GM12875 (cell line): ENCODE data around the gene TUBG1.

Experiments used
- H3K4me3 ChIP-seq: one replicate; pipeline ENCODE4 v1.5.1; 2011; ENCODE audit warnings: low read depth, low read length, control low read depth
- CTCF ChIP-seq: IDR thresholded peaks from 2 replicates; pipeline ENCODE4 v1.5.1; 2011; ENCODE audit warnings: low read depth, mild to moderate bottlenecking, control low read depth, inconsistent platforms, low read length, moderate library complexity, borderline replicate concordance; ENCODE audit not compliant: insufficient read depth

TUBG1 gene

DNA sequence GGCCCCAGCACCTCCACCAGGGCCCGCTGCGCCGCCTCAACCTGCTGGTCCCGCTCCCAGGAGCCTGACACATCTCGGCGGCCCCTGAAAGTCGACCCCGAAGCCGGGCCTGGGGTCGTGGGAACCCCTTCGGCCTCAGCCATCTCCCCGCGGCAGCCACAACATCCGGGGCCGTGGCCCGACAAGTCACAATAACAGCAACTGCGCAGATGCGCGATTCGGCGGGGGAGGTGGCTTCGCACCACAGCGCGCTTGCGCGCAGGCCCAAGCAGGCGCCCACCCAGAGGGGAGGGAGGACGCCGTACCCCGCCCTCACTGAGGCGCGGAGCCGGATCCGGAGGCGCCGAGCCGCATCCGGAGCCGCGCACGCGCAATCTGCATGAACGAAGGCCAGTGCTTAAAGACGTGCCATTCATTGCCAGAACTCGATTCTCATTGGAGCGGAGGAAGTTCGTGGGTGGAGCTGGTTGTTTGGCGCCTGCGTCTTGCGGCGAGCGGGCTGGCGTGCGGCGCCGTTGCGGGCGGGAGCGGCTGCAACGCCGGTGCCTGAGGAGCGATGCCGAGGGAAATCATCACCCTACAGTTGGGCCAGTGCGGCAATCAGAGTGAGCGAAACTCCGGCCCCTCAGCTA is at the start of gene TUBG1, which contains the start of gene RETREG3:
Gene TUBG1 (plus strand): TSS at position 502 of the 632 bp plus-strand sequence. CDS start 55 bp downstream, at position 557.
Gene RETREG3 (minus strand): TSS at position 193 of the 632 bp plus-strand sequence. CDS start 50 bp downstream, at position 143.
- peak within 1 kb of the TSS; percentile 90 for H3K4me3 ChIP-seq
- TF ChIP-seq CTCF: 0 out of 2 replicates have a peak, but pooled peaks have one; percentile 17

GRCh38 chr17:42560246-42560645 is 49.2 kb upstream of the TUBG1 start:
- no peak overlapping the region for H3K4me3 ChIP-seq
- TF ChIP-seq CTCF: no peak

DNA sequence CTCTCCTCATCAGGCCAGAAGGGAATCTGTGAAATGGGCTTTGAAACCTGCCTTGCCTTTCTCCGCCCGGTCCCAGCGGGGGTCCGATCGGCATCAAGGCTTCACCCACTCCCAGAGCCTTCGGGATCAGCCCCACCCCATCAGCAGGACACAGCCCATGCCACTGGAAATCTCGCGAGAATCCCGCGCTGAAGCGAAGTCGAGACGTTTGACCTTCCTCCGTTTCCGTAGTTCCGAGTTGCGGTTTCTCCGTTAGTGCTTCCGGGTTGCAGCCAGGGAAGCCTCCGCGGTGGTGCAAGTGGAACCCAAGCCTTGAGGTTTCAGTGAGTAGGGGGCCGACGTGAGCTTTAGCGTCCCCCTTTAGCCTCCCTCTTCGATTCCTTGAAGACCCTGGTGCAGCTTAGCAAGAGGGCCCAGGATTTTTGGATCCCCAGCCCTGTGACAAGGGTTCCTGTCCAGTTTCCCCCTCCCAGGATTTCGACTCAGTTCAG is 47.5 kb upstream of the TUBG1 start, which contains the start of gene COASY:
Gene COASY (plus strand): TSS at position 252 of the 491 bp plus-strand sequence. CDS start 475 bp downstream, outside the sequence.
- H3K4me3 ChIP-seq: peak within 1 kb of the TSS; percentile 62
- TF ChIP-seq CTCF: no peak

GRCh38 chr17:42562388-42563142 is 46.9 kb upstream of the TUBG1 start:
- TF ChIP-seq CTCF: no peak
- H3K4me3 ChIP-seq: peak overlapping the region; percentile 62

- H3K4me3 ChIP-seq: peak overlapping the region; percentile 62
- TF ChIP-seq CTCF: no peak
Measured at GRCh38 chr17:42563143-42563509, 46.4 kb upstream of the TUBG1 start.

- H3K4me3 ChIP-seq: peak overlapping the region; percentile 62
- no peak for TF ChIP-seq CTCF
Measured at GRCh38 chr17:42563543-42563942, 45.9 kb upstream of the TUBG1 start.
